HG03159 (cell line): Measurements from ENCODE around the gene AURKAIP1.
"Not testable (repeated sequence)": the region's sequence is repeated elsewhere in the genome, so short reads cannot be mapped to it uniquely, and the experiment has no call there.

Source experiments
- ATAC-seq: cut with Tn5 transposase; IDR thresholded peaks from one replicate; pipeline ENCODE4 v1.9.1; 2021; ENCODE audit warnings: mild to moderate bottlenecking, moderate library complexity; ENCODE audit not compliant: unreplicated experiment

AURKAIP1 gene

GRCh38 chr1:1387098-1388077 is 12.4 kb upstream of the AURKAIP1 start:
- ATAC-seq: no peak

GRCh38 chr1:1385931-1386330 is 10.9 kb upstream of the AURKAIP1 start:
- no peak for ATAC-seq

GRCh38 chr1:1385339-1385738 is 10.3 kb upstream of the AURKAIP1 start:
- ATAC-seq: not testable (repeated sequence)

GRCh38 chr1:1381294-1381693 is 6.3 kb upstream of the AURKAIP1 start:
- no peak for ATAC-seq

GRCh38 chr1:1380860-1381259 is 5.9 kb upstream of the AURKAIP1 start:
- ATAC-seq: no peak

- no peak for ATAC-seq
Observed at GRCh38 chr1:1377540-1378205, 2.7 kb upstream of the AURKAIP1 start.

- ATAC-seq: no peak
Observed at GRCh38 chr1:1376551-1377226, 1.7 kb upstream of the AURKAIP1 start.

- no peak for ATAC-seq
Observed at GRCh38 chr1:1374589-1374928, 448 bp downstream of the AURKAIP1 start.

- ATAC-seq: no peak
Observed at GRCh38 chr1:1373815-1374588, 1.0 kb downstream of the AURKAIP1 start.

- ATAC-seq: no peak
Observed at GRCh38 chr1:1373051-1373814, 1.8 kb downstream of the AURKAIP1 start.

GRCh38 chr1:1371746-1372711 is 3.0 kb downstream of the AURKAIP1 start:
- no peak for ATAC-seq

GRCh38 chr1:1371364-1371745 is 3.7 kb downstream of the AURKAIP1 start:
- ATAC-seq: no peak

GRCh38 chr1:1370771-1371300 is 4.2 kb downstream of the AURKAIP1 start:
- ATAC-seq: no peak

GRCh38 chr1:1370094-1370493 is 4.9 kb downstream of the AURKAIP1 start:
- not testable (repeated sequence) for ATAC-seq

GRCh38 chr1:1367315-1367714 is 7.7 kb downstream of the AURKAIP1 start:
- ATAC-seq: no peak

- no peak for ATAC-seq
Observed at GRCh38 chr1:1366699-1367066, 8.3 kb downstream of the AURKAIP1 start.

GRCh38 chr1:1365875-1366698 is 8.9 kb downstream of the AURKAIP1 start:
- ATAC-seq: no peak

- no peak for ATAC-seq
Observed at GRCh38 chr1:1364266-1364665, 10.7 kb downstream of the AURKAIP1 start.
